Measurements from ENCODE around the gene NHLRC2. TPM values are rescaled to one million over a fixed set of nuclear protein-coding genes. Genes with fewer than 3 reads are reported as not detected.

NHLRC2 gene
- total RNA-seq, 4 donors from 2014 or later: 18.0 to 117 (median 24.1) TPM

DNA sequence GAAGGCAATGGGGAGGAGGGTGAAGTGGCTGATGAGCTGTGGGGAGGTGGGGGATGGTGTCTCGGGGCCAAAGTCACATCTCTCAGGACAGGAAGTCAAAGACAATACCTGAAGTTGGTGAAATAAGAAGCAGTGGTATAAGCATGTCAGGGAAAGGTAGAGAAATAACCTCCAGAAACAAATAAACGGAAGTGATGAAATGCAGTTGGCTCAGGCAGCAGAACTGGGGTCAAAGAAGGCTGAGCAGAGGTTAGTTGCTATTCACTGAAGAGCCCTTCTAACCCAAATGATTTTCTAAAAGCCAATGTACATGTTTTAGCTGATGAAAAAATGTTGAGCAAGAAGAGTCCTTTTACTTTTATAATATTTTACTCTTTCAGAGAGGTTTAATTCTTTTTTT, 110.6 kb downstream of the NHLRC2 start:
- TF ChIP-seq, protein P1, sequence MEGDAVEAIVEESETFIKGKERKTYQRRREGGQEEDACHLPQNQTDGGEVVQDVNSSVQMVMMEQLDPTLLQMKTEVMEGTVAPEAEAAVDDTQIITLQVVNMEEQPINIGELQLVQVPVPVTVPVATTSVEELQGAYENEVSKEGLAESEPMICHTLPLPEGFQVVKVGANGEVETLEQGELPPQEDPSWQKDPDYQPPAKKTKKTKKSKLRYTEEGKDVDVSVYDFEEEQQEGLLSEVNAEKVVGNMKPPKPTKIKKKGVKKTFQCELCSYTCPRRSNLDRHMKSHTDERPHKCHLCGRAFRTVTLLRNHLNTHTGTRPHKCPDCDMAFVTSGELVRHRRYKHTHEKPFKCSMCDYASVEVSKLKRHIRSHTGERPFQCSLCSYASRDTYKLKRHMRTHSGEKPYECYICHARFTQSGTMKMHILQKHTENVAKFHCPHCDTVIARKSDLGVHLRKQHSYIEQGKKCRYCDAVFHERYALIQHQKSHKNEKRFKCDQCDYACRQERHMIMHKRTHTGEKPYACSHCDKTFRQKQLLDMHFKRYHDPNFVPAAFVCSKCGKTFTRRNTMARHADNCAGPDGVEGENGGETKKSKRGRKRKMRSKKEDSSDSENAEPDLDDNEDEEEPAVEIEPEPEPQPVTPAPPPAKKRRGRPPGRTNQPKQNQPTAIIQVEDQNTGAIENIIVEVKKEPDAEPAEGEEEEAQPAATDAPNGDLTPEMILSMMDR (IDR thresholded peaks at IDR 0.05): no peak
- no peak for DNase-seq (ENCODE audit: low spot score)
- no peak for ATAC-seq (ENCODE audit: low FRiP score)

DNA sequence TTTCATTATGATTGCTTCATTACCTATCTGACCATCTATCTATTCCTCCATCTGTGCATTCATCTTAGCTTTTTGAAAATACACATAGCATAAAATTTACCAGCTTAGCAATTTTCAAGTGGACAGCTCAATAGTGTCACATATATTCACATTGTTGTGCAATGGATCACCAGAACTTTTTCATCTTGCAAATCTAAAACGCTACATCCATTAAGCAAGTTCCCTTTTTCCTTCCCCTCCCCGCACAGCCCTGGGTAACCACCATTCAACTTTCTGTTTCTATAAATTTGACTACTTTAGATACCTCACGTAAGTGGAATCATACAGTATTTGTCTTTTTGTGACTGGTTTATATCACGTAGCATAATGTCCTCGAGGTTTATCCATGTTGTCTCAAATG, 111.2 kb downstream of the NHLRC2 start:
- ATAC-seq (ENCODE audit: low FRiP score): no peak
- TF ChIP-seq, protein P1 (IDR thresholded peaks at IDR 0.05): no peak

More for the DNA sequence above, 111.2 kb downstream of the NHLRC2 start:
- no peak for DNase-seq (ENCODE audit: low spot score)

Small RNA genes within 50 kb of the gene (small RNA-seq; reads per million reads assigned to genes)
- gene RF00560: not detected

Other genes with a start within 250 kb of the NHLRC2 start
- not detected for gene NRAP, start 190.6 kb upstream of the NHLRC2 start, total RNA-seq
- gene CASP7, start 174.7 kb upstream of the NHLRC2 start, total RNA-seq: 10 to 100 TPM; 18.6 to 34.0 (median 26.3) TPM
- gene PLEKHS1, start 103.0 kb upstream of the NHLRC2 start, total RNA-seq: not detected
- gene DCLRE1A, start 579 bp upstream of the NHLRC2 start, total RNA-seq: 1 to 10 TPM; 2.2 to 3.9 (median 3.6) TPM
- 10 to 100 TPM in 1 of 4 donors, 1 to 10 TPM in 3; 4.3 to 16.7 (median 6.4) TPM for gene ADRB1, start 189.2 kb downstream of the NHLRC2 start, total RNA-seq